HepG2 (cell line): ENCODE results near the gene GANC. TPM values are rescaled to one million over a fixed set of nuclear protein-coding genes. Genes with fewer than 3 reads are reported as not detected.
A peak's percentile ranks its signal among the peaks of the same experiment; 100 is the strongest.

Experiments
- DPF2 ChIP-seq: sonication (generic); formaldehyde crosslinking; IDR thresholded peaks from 2 replicates; pipeline ENCODE4 v1.4.0; 2020; ENCODE audit warnings: mild to moderate bottlenecking, low read depth, missing genetic modification reagents, borderline replicate concordance
- GZF1 ChIP-seq: sonication (generic); formaldehyde crosslinking; IDR thresholded peaks from 2 replicates; pipeline ENCODE4 v1.5.1; 2020; ENCODE audit warnings: mild to moderate bottlenecking, missing genetic modification reagents
- HNF4A ChIP-seq: sonication (generic); formaldehyde crosslinking; IDR thresholded peaks from 2 replicates; pipeline ENCODE4 v1.4.0; 2020; ENCODE audit warnings: missing genetic modification reagents
- NCOA2 ChIP-seq: sonication (generic); formaldehyde crosslinking; IDR thresholded peaks from 2 replicates; pipeline ENCODE4 v1.8.0; 2022; ENCODE audit warnings: inconsistent platforms
- NFATC3 ChIP-seq: sonication (generic); formaldehyde crosslinking; IDR thresholded peaks from 2 replicates; pipeline ENCODE4 v1.5.1; 2020; ENCODE audit warnings: mild to moderate bottlenecking, missing genetic modification reagents
- NR2F2 ChIP-seq: IDR thresholded peaks from 2 replicates; pipeline ENCODE4 v1.6.1; 2012; ENCODE audit warnings: low read depth, inconsistent platforms, borderline replicate concordance
- PAWR ChIP-seq: sonication (generic); formaldehyde crosslinking; IDR thresholded peaks from 2 replicates; pipeline ENCODE4 v1.4.0; 2020; ENCODE audit warnings: missing genetic modification reagents, mild to moderate bottlenecking, borderline replicate concordance
- SKI ChIP-seq: fragments of 450-650 bp; IDR thresholded peaks from one replicate; pipeline ENCODE4 v1.6.1; 2018; ENCODE audit warnings: mild to moderate bottlenecking; ENCODE audit not compliant: partially characterized antibody
- TBX2 ChIP-seq: sonication (generic); formaldehyde crosslinking; IDR thresholded peaks from 2 replicates; pipeline ENCODE4 v1.5.0; 2020; ENCODE audit warnings: missing genetic modification reagents, mild to moderate bottlenecking, borderline replicate concordance
- ZBTB20 ChIP-seq: sonication (generic); formaldehyde crosslinking; IDR thresholded peaks from 2 replicates; pipeline ENCODE4 v1.8.1; 2023; ENCODE audit warnings: missing genetic modification reagents, low read depth, mild to moderate bottlenecking, borderline replicate concordance
- ZBTB21 ChIP-seq: sonication (generic); formaldehyde crosslinking; IDR thresholded peaks from 2 replicates; pipeline ENCODE4 v1.4.0; 2020; ENCODE audit warnings: missing genetic modification reagents
- ZBTB38 ChIP-seq: sonication (generic); formaldehyde crosslinking; IDR thresholded peaks from 2 replicates; pipeline ENCODE4 v1.5.1; 2020; ENCODE audit warnings: mild to moderate bottlenecking, missing genetic modification reagents
- ZNF350 ChIP-seq: sonication (generic); formaldehyde crosslinking; IDR thresholded peaks from 2 replicates; pipeline ENCODE4 v1.4.0; 2020; ENCODE audit warnings: mild to moderate bottlenecking, low read depth, missing genetic modification reagents, borderline replicate concordance
- ZNF460 ChIP-seq: sonication (generic); formaldehyde crosslinking; IDR thresholded peaks from 2 replicates; pipeline ENCODE4 v1.5.1; 2020; ENCODE audit warnings: missing genetic modification reagents, mild to moderate bottlenecking, borderline replicate concordance
- ZNF761 ChIP-seq: sonication (generic); formaldehyde crosslinking; conservative IDR thresholded peaks from 2 replicates; pipeline ENCODE4 v1.4.0; 2020; ENCODE audit warnings: mild to moderate bottlenecking, missing genetic modification reagents
- polyA plus RNA-seq, 8 experiments: library from polyadenylated mRNA; depleted of rRNA in 3 of 8; stranded (reverse) in 7 of 8; unstranded in 1 of 8; fragments of >200 nt; fragmentation: Illumina TruSeq in 4 of 8; extraction: Trizol in 4 of 8; gene quantifications; 2 replicates each; pipeline versions ENCODE4 v1.2.1 to v1.2.3, GENCODE V29; 2011 to 2016; ENCODE audit warnings: low read depth in 4 of 8, missing spikeins in 1 of 8, mixed read lengths in 1 of 8; ENCODE audit not compliant: insufficient read depth in 1 of 8
- total RNA-seq, 5 experiments: library from RNA; depleted of rRNA; stranded (reverse); fragments of >200 nt; fragmentation: Illumina TruSeq; extraction: Trizol; gene quantifications; 2 replicates each; pipeline ENCODE4 v1.2.3, GENCODE V29; 2016; ENCODE audit warnings: low read depth in 1 of 5
- TF ChIP-seq, protein P1 (sequence below): sonication (generic); formaldehyde crosslinking; IDR thresholded peaks from 2 replicates; pipeline ENCODE4 v1.8.0; 2022; ENCODE audit warnings: mild to moderate bottlenecking, missing genetic modification reagents; ENCODE audit not compliant: insufficient replicate concordance
- TF ChIP-seq, protein P2 (sequence below): sonication (generic); formaldehyde crosslinking; IDR thresholded peaks from 2 replicates; pipeline ENCODE4 v1.5.1; 2020; ENCODE audit warnings: missing genetic modification reagents, mild to moderate bottlenecking, borderline replicate concordance
- TF ChIP-seq, protein P3 (sequence below): sonication (generic); formaldehyde crosslinking; IDR thresholded peaks from 2 replicates; pipeline ENCODE4 v1.4.0; 2020; ENCODE audit warnings: missing genetic modification reagents
- TF ChIP-seq, protein P4 (sequence below): sonication (generic); formaldehyde crosslinking; IDR thresholded peaks from 2 replicates; pipeline ENCODE4 v1.5.1; 2020; ENCODE audit warnings: missing genetic modification reagents, mild to moderate bottlenecking, borderline replicate concordance
- TF ChIP-seq, protein P5 (sequence below): sonication (generic); formaldehyde crosslinking; IDR thresholded peaks from 2 replicates; pipeline ENCODE4 v1.5.0; 2020; ENCODE audit warnings: mild to moderate bottlenecking, missing genetic modification reagents

Gene GANC
- total and polyA plus RNA-seq, 2 of the 13 experiments (the other 11 are each of a cell fraction or from before 2014, with no cell fraction given): 17.0 to 21.0 TPM

DNA sequence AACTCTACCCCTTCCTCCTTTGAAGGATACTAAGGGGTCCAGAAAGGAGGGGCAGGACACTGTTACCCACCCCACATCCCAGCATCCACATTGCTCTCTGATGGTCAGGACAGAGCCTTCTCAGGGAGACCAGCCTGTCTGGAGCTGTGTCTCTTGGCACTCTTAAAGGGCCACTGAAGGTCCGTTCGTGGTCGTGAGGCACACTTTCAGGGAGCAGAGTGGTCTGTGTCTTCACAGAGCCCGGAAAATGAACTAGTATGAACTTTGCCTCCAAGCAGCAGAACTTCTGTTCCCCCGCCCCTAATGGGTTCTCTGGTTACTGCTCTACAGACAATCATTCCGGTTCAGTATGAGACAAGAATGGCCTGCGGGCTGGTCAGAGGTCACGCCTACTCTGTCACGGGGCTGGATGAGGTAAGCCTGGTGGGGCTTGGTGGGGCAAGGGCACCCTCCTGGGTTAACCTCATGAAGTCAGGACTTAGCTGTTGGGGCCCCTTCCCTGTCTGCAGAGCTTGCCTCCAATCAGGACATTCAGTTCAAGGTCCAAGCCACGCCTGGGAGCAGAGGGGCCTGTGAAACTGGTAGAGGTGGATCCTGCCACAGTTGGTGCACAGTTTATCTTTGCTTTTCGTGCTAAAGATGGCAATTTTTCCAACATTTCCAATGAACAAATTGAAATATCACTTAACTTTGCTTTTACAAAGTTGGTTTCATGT is 119.5 kb downstream of the GANC start (continued):
- TF ChIP-seq, protein P1, sequence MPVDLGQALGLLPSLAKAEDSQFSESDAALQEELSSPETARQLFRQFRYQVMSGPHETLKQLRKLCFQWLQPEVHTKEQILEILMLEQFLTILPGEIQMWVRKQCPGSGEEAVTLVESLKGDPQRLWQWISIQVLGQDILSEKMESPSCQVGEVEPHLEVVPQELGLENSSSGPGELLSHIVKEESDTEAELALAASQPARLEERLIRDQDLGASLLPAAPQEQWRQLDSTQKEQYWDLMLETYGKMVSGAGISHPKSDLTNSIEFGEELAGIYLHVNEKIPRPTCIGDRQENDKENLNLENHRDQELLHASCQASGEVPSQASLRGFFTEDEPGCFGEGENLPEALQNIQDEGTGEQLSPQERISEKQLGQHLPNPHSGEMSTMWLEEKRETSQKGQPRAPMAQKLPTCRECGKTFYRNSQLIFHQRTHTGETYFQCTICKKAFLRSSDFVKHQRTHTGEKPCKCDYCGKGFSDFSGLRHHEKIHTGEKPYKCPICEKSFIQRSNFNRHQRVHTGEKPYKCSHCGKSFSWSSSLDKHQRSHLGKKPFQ (CRISPR knock-in tag): peak; percentile 10
- TF ChIP-seq ZNF350 (CRISPR knock-in tag) (peak; percentile 85), NCOA2 (CRISPR knock-in tag) (peak; percentile 69), ZBTB21 (CRISPR knock-in tag) (peak; percentile 88), ZBTB20 (CRISPR knock-in tag) (0 out of 2 replicates have a peak, but pooled peaks have one; percentile 66), TBX2 (peak; percentile 92), DPF2 (CRISPR knock-in tag) (0 out of 2 replicates have a peak, but pooled peaks have one; percentile 19), GZF1 (CRISPR knock-in tag) (no peak), SKI (peak; percentile 91), ZNF460 (CRISPR knock-in tag) (no peak; the same call in 1 of the 2 replicates), ZBTB38 (CRISPR knock-in tag) (peak; percentile 63; the same call in 1 of the 2 replicates), HNF4A (peak; percentile 93), NR2F2 (peak; percentile 75; the same call in 1 of the 2 replicates), PAWR (CRISPR knock-in tag) (no peak), ZNF761 (CRISPR knock-in tag) (peak; percentile 85; the same call in 1 of the 2 replicates), NFATC3 (CRISPR knock-in tag) (0 out of 2 replicates have a peak, but pooled peaks have one; percentile 21)
- TF ChIP-seq, protein P2, sequence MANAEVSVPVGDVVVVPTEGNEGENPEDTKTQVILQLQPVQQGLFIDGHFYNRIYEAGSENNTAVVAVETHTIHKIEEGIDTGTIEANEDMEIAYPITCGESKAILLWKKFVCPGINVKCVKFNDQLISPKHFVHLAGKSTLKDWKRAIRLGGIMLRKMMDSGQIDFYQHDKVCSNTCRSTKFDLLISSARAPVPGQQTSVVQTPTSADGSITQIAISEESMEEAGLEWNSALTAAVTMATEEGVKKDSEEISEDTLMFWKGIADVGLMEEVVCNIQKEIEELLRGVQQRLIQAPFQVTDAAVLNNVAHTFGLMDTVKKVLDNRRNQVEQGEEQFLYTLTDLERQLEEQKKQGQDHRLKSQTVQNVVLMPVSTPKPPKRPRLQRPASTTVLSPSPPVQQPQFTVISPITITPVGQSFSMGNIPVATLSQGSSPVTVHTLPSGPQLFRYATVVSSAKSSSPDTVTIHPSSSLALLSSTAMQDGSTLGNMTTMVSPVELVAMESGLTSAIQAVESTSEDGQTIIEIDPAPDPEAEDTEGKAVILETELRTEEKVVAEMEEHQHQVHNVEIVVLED (CRISPR knock-in tag): peak; percentile 49; the same call in 1 of the 2 replicates
- TF ChIP-seq, protein P3, sequence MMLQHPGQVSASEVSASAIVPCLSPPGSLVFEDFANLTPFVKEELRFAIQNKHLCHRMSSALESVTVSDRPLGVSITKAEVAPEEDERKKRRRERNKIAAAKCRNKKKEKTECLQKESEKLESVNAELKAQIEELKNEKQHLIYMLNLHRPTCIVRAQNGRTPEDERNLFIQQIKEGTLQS (CRISPR knock-in tag): peak; percentile 90; the same call in 1 of the 2 replicates
- TF ChIP-seq, protein P4, sequence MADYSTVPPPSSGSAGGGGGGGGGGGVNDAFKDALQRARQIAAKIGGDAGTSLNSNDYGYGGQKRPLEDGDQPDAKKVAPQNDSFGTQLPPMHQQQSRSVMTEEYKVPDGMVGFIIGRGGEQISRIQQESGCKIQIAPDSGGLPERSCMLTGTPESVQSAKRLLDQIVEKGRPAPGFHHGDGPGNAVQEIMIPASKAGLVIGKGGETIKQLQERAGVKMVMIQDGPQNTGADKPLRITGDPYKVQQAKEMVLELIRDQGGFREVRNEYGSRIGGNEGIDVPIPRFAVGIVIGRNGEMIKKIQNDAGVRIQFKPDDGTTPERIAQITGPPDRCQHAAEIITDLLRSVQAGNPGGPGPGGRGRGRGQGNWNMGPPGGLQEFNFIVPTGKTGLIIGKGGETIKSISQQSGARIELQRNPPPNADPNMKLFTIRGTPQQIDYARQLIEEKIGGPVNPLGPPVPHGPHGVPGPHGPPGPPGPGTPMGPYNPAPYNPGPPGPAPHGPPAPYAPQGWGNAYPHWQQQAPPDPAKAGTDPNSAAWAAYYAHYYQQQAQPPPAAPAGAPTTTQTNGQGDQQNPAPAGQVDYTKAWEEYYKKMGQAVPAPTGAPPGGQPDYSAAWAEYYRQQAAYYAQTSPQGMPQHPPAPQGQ (CRISPR knock-in tag): no peak
- TF ChIP-seq, protein P5, sequence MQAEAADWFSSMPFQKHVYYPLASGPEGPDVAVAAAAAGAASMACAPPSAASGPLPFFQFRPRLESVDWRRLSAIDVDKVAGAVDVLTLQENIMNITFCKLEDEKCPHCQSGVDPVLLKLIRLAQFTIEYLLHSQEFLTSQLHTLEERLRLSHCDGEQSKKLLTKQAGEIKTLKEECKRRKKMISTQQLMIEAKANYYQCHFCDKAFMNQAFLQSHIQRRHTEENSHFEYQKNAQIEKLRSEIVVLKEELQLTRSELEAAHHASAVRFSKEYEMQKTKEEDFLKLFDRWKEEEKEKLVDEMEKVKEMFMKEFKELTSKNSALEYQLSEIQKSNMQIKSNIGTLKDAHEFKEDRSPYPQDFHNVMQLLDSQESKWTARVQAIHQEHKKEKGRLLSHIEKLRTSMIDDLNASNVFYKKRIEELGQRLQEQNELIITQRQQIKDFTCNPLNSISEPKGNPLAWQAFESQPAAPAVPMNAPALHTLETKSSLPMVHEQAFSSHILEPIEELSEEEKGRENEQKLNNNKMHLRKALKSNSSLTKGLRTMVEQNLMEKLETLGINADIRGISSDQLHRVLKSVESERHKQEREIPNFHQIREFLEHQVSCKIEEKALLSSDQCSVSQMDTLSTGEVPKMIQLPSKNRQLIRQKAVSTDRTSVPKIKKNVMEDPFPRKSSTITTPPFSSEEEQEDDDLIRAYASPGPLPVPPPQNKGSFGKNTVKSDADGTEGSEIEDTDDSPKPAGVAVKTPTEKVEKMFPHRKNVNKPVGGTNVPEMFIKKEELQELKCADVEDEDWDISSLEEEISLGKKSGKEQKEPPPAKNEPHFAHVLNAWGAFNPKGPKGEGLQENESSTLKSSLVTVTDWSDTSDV (CRISPR knock-in tag): 0 out of 2 replicates have a peak, but pooled peaks have one; percentile 28
